Measurements from ENCODE around the gene TKTL1.
"Not testable (repeated sequence)": the region's sequence is repeated elsewhere in the genome, so short reads cannot be mapped to it uniquely, and the experiment has no call there.

TKTL1 gene

GRCh38 chrX:154343620-154344019, 48.0 kb downstream of the TKTL1 start:
- DNase-seq (ENCODE audit: low spot score) = not testable (repeated sequence)

GRCh38 chrX:154348114-154348531, 52.5 kb downstream of the TKTL1 start:
- DNase-seq (ENCODE audit: low spot score) = no peak

GRCh38 chrX:154348646-154349358, 53.2 kb downstream of the TKTL1 start:
- DNase-seq (ENCODE audit: low spot score) = no peak

- DNase-seq (ENCODE audit: low spot score) = no peak
These were observed 53.9 kb downstream of the TKTL1 start for GRCh38 chrX:154349359-154349935.

GRCh38 chrX:154349979-154350378, 54.4 kb downstream of the TKTL1 start:
- DNase-seq (ENCODE audit: low spot score) = no peak

GRCh38 chrX:154350429-154351182, 55.0 kb downstream of the TKTL1 start:
- no peak for DNase-seq (ENCODE audit: low spot score)

- DNase-seq (ENCODE audit: low spot score) = no peak
These were observed 55.8 kb downstream of the TKTL1 start for GRCh38 chrX:154351183-154352011.

GRCh38 chrX:154352012-154352401, 56.4 kb downstream of the TKTL1 start:
- no peak for DNase-seq (ENCODE audit: low spot score)

- no peak for DNase-seq (ENCODE audit: low spot score)
These were observed 56.9 kb downstream of the TKTL1 start for GRCh38 chrX:154352466-154352865.

GRCh38 chrX:154353172-154353843, 57.7 kb downstream of the TKTL1 start:
- no peak for DNase-seq (ENCODE audit: low spot score)

- no peak for DNase-seq (ENCODE audit: low spot score)
These were observed 58.4 kb downstream of the TKTL1 start for GRCh38 chrX:154354013-154354412.

GRCh38 chrX:154354516-154354915, 58.9 kb downstream of the TKTL1 start:
- DNase-seq (ENCODE audit: low spot score) = no peak

- DNase-seq (ENCODE audit: low spot score) = no peak
These were observed 59.6 kb downstream of the TKTL1 start for GRCh38 chrX:154355094-154355775.

GRCh38 chrX:154355776-154356140, 60.2 kb downstream of the TKTL1 start:
- no peak for DNase-seq (ENCODE audit: low spot score)

GRCh38 chrX:154356596-154356995, 61.0 kb downstream of the TKTL1 start:
- no peak for DNase-seq (ENCODE audit: low spot score)

- no peak for DNase-seq (ENCODE audit: low spot score)
These were observed 61.6 kb downstream of the TKTL1 start for GRCh38 chrX:154357205-154357604.

GRCh38 chrX:154358011-154358410, 62.4 kb downstream of the TKTL1 start:
- no peak for DNase-seq (ENCODE audit: low spot score)

GRCh38 chrX:154358829-154359228, 63.2 kb downstream of the TKTL1 start:
- no peak for DNase-seq (ENCODE audit: low spot score)

GRCh38 chrX:154359362-154360154, 64.0 kb downstream of the TKTL1 start:
- no peak for DNase-seq (ENCODE audit: low spot score)

GRCh38 chrX:154360155-154360713, 64.6 kb downstream of the TKTL1 start:
- DNase-seq (ENCODE audit: low spot score) = no peak
